Lung (tissue), 12 donors: Measurements from ENCODE around the gene OTP. TPM values are rescaled to one million over a fixed set of nuclear protein-coding genes. Genes with fewer than 3 reads are reported as not detected.

ENCODE experiments used
- ATAC-seq: fragments of 200-7000 bp; cut with Tn5 transposase; one replicate; pipeline ENCODE4 v1.9.1; 2020; ENCODE audit warnings: moderate number of reproducible peaks; ENCODE audit not compliant: insufficient read depth, low FRiP score
- DNase-seq, 3 donors: peaks; one replicate each; pipeline ENCODE4 v3.0.0-alpha.2; 2013 to 2017
- H3K27ac ChIP-seq, 2 donors: one replicate each; pipeline ENCODE4 v1.5.1; 2013; ENCODE audit warnings: mild to moderate bottlenecking in 2 of 2, moderate library complexity in 2 of 2, control low read depth in 1 of 2, inconsistent platforms in 1 of 2, low read depth in 1 of 2, low read length in 1 of 2
- H3K27me3 ChIP-seq, 3 donors: one replicate each; pipeline ENCODE4 v1.5.1; 2013; ENCODE audit warnings: low read length in 2 of 3; ENCODE audit not compliant: control insufficient read depth in 3 of 3, insufficient read depth in 3 of 3
- H3K36me3 ChIP-seq, 4 donors: one replicate each; pipeline ENCODE4 v1.5.1; 2013; ENCODE audit warnings: low read length in 4 of 4, mild to moderate bottlenecking in 1 of 4, moderate library complexity in 1 of 4; ENCODE audit not compliant: control insufficient read depth in 4 of 4, insufficient read depth in 4 of 4
- H3K4me1 ChIP-seq, 5 donors: one replicate each; pipeline ENCODE4 v1.5.1; 2013; ENCODE audit warnings: low read length in 5 of 5, mild to moderate bottlenecking in 2 of 5, moderate library complexity in 1 of 5; ENCODE audit not compliant: control insufficient read depth in 5 of 5, insufficient read depth in 5 of 5
- H3K4me3 ChIP-seq: one replicate; pipeline ENCODE4 v1.5.1; 2013; ENCODE audit warnings: mild to moderate bottlenecking, control low read depth, moderate library complexity
- H3K9ac ChIP-seq, 2 donors: one replicate each; pipeline ENCODE4 v1.5.1; 2013; ENCODE audit warnings: low read length in 2 of 2, control low read depth in 1 of 2; ENCODE audit not compliant: insufficient read depth in 1 of 2
- H3K9me3 ChIP-seq, 4 donors: one replicate each; pipeline ENCODE4 v1.5.1; 2013; ENCODE audit warnings: low read length in 3 of 4, mild to moderate bottlenecking in 1 of 4, moderate library complexity in 1 of 4; ENCODE audit not compliant: control insufficient read depth in 4 of 4, insufficient read depth in 3 of 4
- CTCF ChIP-seq: IDR thresholded peaks from 2 replicates; pipeline ENCODE4 v1.5.1; 2012; ENCODE audit warnings: mild to moderate bottlenecking; ENCODE audit errors: control extremely low read depth, extremely low read depth
- WGBS, 2 donors: extraction: QIAGEN DNeasy Blood & Tissue Kit; methylation state at CpG; one replicate each; pipeline ENCODE4 v1.1.7; 2013; 5-methylcytosine and 5-hydroxymethylcytosine counted together
- polyA plus RNA-seq, 2 donors: library from polyadenylated mRNA; stranded (reverse); fragments of 200-250 nt; gene quantifications; one replicate each; pipeline ENCODE4 v1.2.1, GENCODE V29; 2013
- total RNA-seq, 2 donors: library from RNA; depleted of rRNA in 1 of 2; stranded (reverse); fragments of >200 nt in 1 of 2; gene quantifications; one replicate each; pipeline ENCODE4 v1.2.1, GENCODE V29; 2014 to 2021
- donor health status: control.
- donor health status: control.
- donor health status: Bipolar disorder and iron deficiency.
- donor health status: healthy.
- donor health status: DM: yes; HTN: yes; CAD: no.

The OTP gene
- total and polyA plus RNA-seq, 4 donors = not detected

- Histone ChIP-seq H3K4me1 (no peaks in the 10 kb centered on the region), H3K9ac (no peak overlapping the region), H3K4me3 (no peak overlapping the region), H3K9me3 (peaks cover 0 to 3% (median 0%) of the 10 kb centered on the region in 4 donors), H3K27ac (no peak overlapping the region), H3K27me3 (no peaks in the 10 kb centered on the region), H3K36me3 (no peaks in the 10 kb centered on the region)
- DNase-seq = no peak
- ATAC-seq = no peak
- no peak for TF ChIP-seq CTCF
- 53 to 67% methylated on average over 1 of the region's 1 CpG for WGBS, 2 donors
Observed at GRCh38 chr5:77607324-77607723, 31.2 kb downstream of the OTP start.

GRCh38 chr5:77606279-77606678, 32.2 kb downstream of the OTP start:
- ATAC-seq = no peak
- Histone ChIP-seq H3K36me3 (no peaks in the 10 kb centered on the region), H3K9ac (no peak overlapping the region), H3K9me3 (peaks cover 0 to 3% (median 0%) of the 10 kb centered on the region in 4 donors), H3K27ac (no peak overlapping the region), H3K4me3 (no peak overlapping the region), H3K4me1 (no peaks in the 10 kb centered on the region), H3K27me3 (no peaks in the 10 kb centered on the region)
- no peak for DNase-seq
- no peak for TF ChIP-seq CTCF

- Histone ChIP-seq H3K36me3 (no peaks in the 10 kb centered on the region), H3K9me3 (no peaks in the 10 kb centered on the region), H3K4me3 (no peak overlapping the region), H3K27ac (no peak overlapping the region), H3K9ac (no peak overlapping the region), H3K27me3 (no peaks in the 10 kb centered on the region), H3K4me1 (peaks cover 0 to 5% (median 0%) of the 10 kb centered on the region in 5 donors)
- 91 to 94% methylated on average over 2 of the region's 2 CpGs for WGBS, 2 donors
- ATAC-seq (no peak), DNase-seq (no peak)
- TF ChIP-seq CTCF = no peak
Observed at GRCh38 chr5:77599679-77600078, 38.8 kb downstream of the OTP start.

GRCh38 chr5:77590347-77590746, 48.2 kb downstream of the OTP start:
- H3K27me3 ChIP-seq = peaks cover 0 to 2% (median 0%) of the 10 kb centered on the region in 3 donors
- H3K9ac ChIP-seq = no peak overlapping the region
- no peak overlapping the region for H3K27ac ChIP-seq
- no peak for DNase-seq
- ATAC-seq = no peak
- peaks cover 0 to 6% (median 0%) of the 10 kb centered on the region in 4 donors for H3K9me3 ChIP-seq
- H3K4me1 ChIP-seq = peaks cover 0 to 2% (median 0%) of the 10 kb centered on the region in 5 donors
- WGBS, 2 donors = 63 to 65% methylated on average over 3 of the region's 3 CpGs
- H3K4me3 ChIP-seq = no peak overlapping the region
- no peaks in the 10 kb centered on the region for H3K36me3 ChIP-seq
- no peak for TF ChIP-seq CTCF
